Neural progenitor cell (in vitro differentiated cells): ENCODE results near the gene MAGI2. TPM values are rescaled to one million over a fixed set of nuclear protein-coding genes. Genes with fewer than 3 reads are reported as not detected.

Experiments
- DNase-seq: peaks from one replicate; pipeline ENCODE4 v3.0.0-alpha.2; 2016; ENCODE audit warnings: low spot score
- H2AFZ ChIP-seq: fragments of 200-600 bp; sonication (generic); replicated peaks from 2 replicates; pipeline ENCODE4 v1.6.1; 2016; ENCODE audit warnings: antibody characterized with exemption
- H3F3A ChIP-seq: fragments of 200-600 bp; sonication (generic); 2 replicates; pipeline ENCODE4 v1.6.1; 2016; ENCODE audit warnings: antibody characterized with exemption, low read depth
- H3K27ac ChIP-seq: fragments of 200-600 bp; sonication (generic); 2 replicates; pipeline ENCODE4 v1.5.1; 2016; ENCODE audit warnings: mild to moderate bottlenecking
- H3K27me3 ChIP-seq: fragments of 200-600 bp; sonication (generic); 2 replicates; pipeline ENCODE4 v1.6.1; 2016; ENCODE audit warnings: mild to moderate bottlenecking, moderate library complexity
- H3K36me3 ChIP-seq: fragments of 200-600 bp; sonication (generic); 2 replicates; pipeline ENCODE4 v1.5.1; 2016
- H3K4me1 ChIP-seq: fragments of 200-600 bp; sonication (generic); 2 replicates; pipeline ENCODE4 v1.6.1; 2016; ENCODE audit warnings: mixed run types
- H3K4me2 ChIP-seq: fragments of 200-600 bp; sonication (generic); 2 replicates; pipeline ENCODE4 v1.6.1; 2016
- H3K4me3 ChIP-seq: fragments of 200-600 bp; sonication (generic); 2 replicates; pipeline ENCODE4 v1.5.1; 2016
- H3K79me2 ChIP-seq: fragments of 200-600 bp; sonication (generic); 2 replicates; pipeline ENCODE4 v1.6.1; 2016; ENCODE audit warnings: low read depth
- H3K9ac ChIP-seq: fragments of 200-600 bp; sonication (generic); 2 replicates; pipeline ENCODE4 v1.6.1; 2016
- H3K9me3 ChIP-seq: fragments of 200-600 bp; sonication (generic); 2 replicates; pipeline ENCODE4 v1.5.1; 2016; ENCODE audit warnings: low read depth
- H4K20me1 ChIP-seq: fragments of 200-600 bp; sonication (generic); 2 replicates; pipeline ENCODE4 v1.6.1; 2016; ENCODE audit warnings: low read depth
- H3K27ac Mint-ChIP-seq: 3 replicates; pipeline ENCODE4 v1.8.0; 2021; ENCODE audit warnings: mixed read lengths
- H3K27me3 Mint-ChIP-seq: 2 replicates; pipeline ENCODE4 v1.8.0; 2022; ENCODE audit warnings: low read depth, mild to moderate bottlenecking, inconsistent platforms, moderate library complexity, mixed read lengths; ENCODE audit not compliant: insufficient read depth
- H3K36me3 Mint-ChIP-seq: 3 replicates; pipeline ENCODE4 v1.8.0; 2021; ENCODE audit warnings: mixed read lengths
- H3K4me1 Mint-ChIP-seq: 3 replicates; pipeline ENCODE4 v1.8.0; 2021; ENCODE audit warnings: mixed read lengths
- H3K4me3 Mint-ChIP-seq: 3 replicates; pipeline ENCODE4 v1.8.0; 2021; ENCODE audit warnings: mild to moderate bottlenecking, moderate library complexity, mixed read lengths
- H3K9me3 Mint-ChIP-seq: 3 replicates; pipeline ENCODE4 v1.8.0; 2020; ENCODE audit warnings: mixed read lengths
- EZH2 ChIP-seq: fragments of 200-600 bp; sonication (generic); IDR thresholded peaks from 2 replicates; pipeline ENCODE4 v1.6.1; 2017; ENCODE audit warnings: antibody characterized with exemption, mild to moderate bottlenecking, moderate library complexity
- EZH2phosphoT487 ChIP-seq: fragments of 200-600 bp; sonication (generic); IDR thresholded peaks from 2 replicates; pipeline ENCODE4 v1.6.1; 2017; ENCODE audit warnings: antibody characterized with exemption
- total RNA-seq: library from RNA; depleted of rRNA; stranded (reverse); fragments of >200 nt; gene quantifications from 2 replicates; pipeline ENCODE4 v1.2.3, GENCODE V29; 2015; ENCODE audit warnings: low replicate concordance
- TF ChIP-seq, protein P1 (sequence below): fragments of 200-600 bp; sonication (generic); IDR thresholded peaks from 2 replicates; pipeline ENCODE4 v1.5.1; 2017; ENCODE audit warnings: antibody characterized with exemption, mild to moderate bottlenecking

Gene MAGI2
- total RNA-seq, 1 donor from 2014 or later = 5.8 TPM

GRCh38 chr7:79307376-79307775, 146.1 kb downstream of the MAGI2 start:
- Histone ChIP-seq H3F3A (no peaks in the 10 kb centered on the region), H4K20me1 (no peaks in the 10 kb centered on the region), H3K9ac (no peak overlapping the region), H3K36me3 (no peaks in the 10 kb centered on the region), H3K4me1 (no peaks in the 10 kb centered on the region), H3K4me3 (no peak overlapping the region), H3K27me3 (no peaks in the 10 kb centered on the region), H3K79me2 (no peaks in the 10 kb centered on the region), H3K9me3 (no peaks in the 10 kb centered on the region), H2AFZ (no peak overlapping the region), H3K4me2 (no peak overlapping the region), H3K27ac (no peak overlapping the region)
- Mint-ChIP-seq H3K4me3 (no peak overlapping the region), H3K27ac (no peak overlapping the region), H3K36me3 (no peaks in the 10 kb centered on the region), H3K27me3 (no peaks in the 10 kb centered on the region), H3K4me1 (no peaks in the 10 kb centered on the region), H3K9me3 (no peaks in the 10 kb centered on the region)
- TF ChIP-seq EZH2phosphoT487 (no peak), EZH2 (no peak)
- TF ChIP-seq, protein P1, sequence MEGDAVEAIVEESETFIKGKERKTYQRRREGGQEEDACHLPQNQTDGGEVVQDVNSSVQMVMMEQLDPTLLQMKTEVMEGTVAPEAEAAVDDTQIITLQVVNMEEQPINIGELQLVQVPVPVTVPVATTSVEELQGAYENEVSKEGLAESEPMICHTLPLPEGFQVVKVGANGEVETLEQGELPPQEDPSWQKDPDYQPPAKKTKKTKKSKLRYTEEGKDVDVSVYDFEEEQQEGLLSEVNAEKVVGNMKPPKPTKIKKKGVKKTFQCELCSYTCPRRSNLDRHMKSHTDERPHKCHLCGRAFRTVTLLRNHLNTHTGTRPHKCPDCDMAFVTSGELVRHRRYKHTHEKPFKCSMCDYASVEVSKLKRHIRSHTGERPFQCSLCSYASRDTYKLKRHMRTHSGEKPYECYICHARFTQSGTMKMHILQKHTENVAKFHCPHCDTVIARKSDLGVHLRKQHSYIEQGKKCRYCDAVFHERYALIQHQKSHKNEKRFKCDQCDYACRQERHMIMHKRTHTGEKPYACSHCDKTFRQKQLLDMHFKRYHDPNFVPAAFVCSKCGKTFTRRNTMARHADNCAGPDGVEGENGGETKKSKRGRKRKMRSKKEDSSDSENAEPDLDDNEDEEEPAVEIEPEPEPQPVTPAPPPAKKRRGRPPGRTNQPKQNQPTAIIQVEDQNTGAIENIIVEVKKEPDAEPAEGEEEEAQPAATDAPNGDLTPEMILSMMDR = no peak
- DNase-seq = no peak

- H3F3A ChIP-seq = no peaks in the 10 kb centered on the region
- H3K4me3 Mint-ChIP-seq = no peak overlapping the region
These were observed 148.8 kb downstream of the MAGI2 start for GRCh38 chr7:79304711-79305110.

GRCh38 chr7:79302293-79302692, 151.2 kb downstream of the MAGI2 start:
- no peak overlapping the region for H3K4me3 Mint-ChIP-seq
- no peak overlapping the region for H3K27ac Mint-ChIP-seq

More at GRCh38 chr7:79304711-79305110, 148.8 kb downstream of the MAGI2 start:
- Histone ChIP-seq H3K27me3 (no peaks in the 10 kb centered on the region), H4K20me1 (no peaks in the 10 kb centered on the region), H3K9ac (no peak overlapping the region), H2AFZ (no peak overlapping the region), H3K79me2 (no peaks in the 10 kb centered on the region), H3K4me3 (no peak overlapping the region), H3K4me1 (no peaks in the 10 kb centered on the region), H3K36me3 (no peaks in the 10 kb centered on the region), H3K9me3 (no peaks in the 10 kb centered on the region), H3K27ac (no peak overlapping the region), H3K4me2 (no peak overlapping the region)
- Mint-ChIP-seq H3K27me3 (no peaks in the 10 kb centered on the region), H3K4me1 (no peaks in the 10 kb centered on the region), H3K36me3 (no peaks in the 10 kb centered on the region), H3K27ac (no peak overlapping the region), H3K9me3 (no peaks in the 10 kb centered on the region)
- DNase-seq = no peak
- TF ChIP-seq EZH2phosphoT487 = no peak
- no peak for TF ChIP-seq EZH2
- TF ChIP-seq, protein P1 = no peak

More at GRCh38 chr7:79302293-79302692, 151.2 kb downstream of the MAGI2 start:
- Mint-ChIP-seq H3K4me1 (no peaks in the 10 kb centered on the region), H3K36me3 (no peaks in the 10 kb centered on the region), H3K9me3 (no peaks in the 10 kb centered on the region), H3K27me3 (no peaks in the 10 kb centered on the region)
- Histone ChIP-seq H3K9ac (no peak overlapping the region), H3K79me2 (no peaks in the 10 kb centered on the region), H3K4me3 (no peak overlapping the region), H3K4me1 (no peaks in the 10 kb centered on the region), H2AFZ (no peak overlapping the region), H3F3A (no peaks in the 10 kb centered on the region), H3K36me3 (no peaks in the 10 kb centered on the region), H4K20me1 (no peaks in the 10 kb centered on the region), H3K27ac (no peak overlapping the region), H3K4me2 (no peak overlapping the region), H3K27me3 (no peaks in the 10 kb centered on the region), H3K9me3 (no peaks in the 10 kb centered on the region)
- DNase-seq = no peak
- TF ChIP-seq, protein P1 = peak; percentile 11
- no peak for TF ChIP-seq EZH2
